Neural crest cell (in vitro differentiated cells): ENCODE results near the gene FGD3. TPM values are rescaled to one million over a fixed set of nuclear protein-coding genes. Genes with fewer than 3 reads are reported as not detected.

Experiments
- DNase-seq: peaks from one replicate; pipeline ENCODE4 v3.0.0; 2021; ENCODE audit warnings: low read depth, mixed read lengths, low spot score
- H3K27ac Mint-ChIP-seq: one replicate; pipeline ENCODE4 v1.8.0; 2021; ENCODE audit warnings: mild to moderate bottlenecking, mixed read lengths; ENCODE audit not compliant: unreplicated experiment
- H3K27me3 Mint-ChIP-seq: 2 replicates; pipeline ENCODE4 v1.8.0; 2021; ENCODE audit warnings: low read depth, mild to moderate bottlenecking, mixed read lengths
- H3K36me3 Mint-ChIP-seq: 2 replicates; pipeline ENCODE4 v1.8.0; 2021; ENCODE audit warnings: low read depth, mild to moderate bottlenecking, mixed read lengths
- H3K4me1 Mint-ChIP-seq: 2 replicates; pipeline ENCODE4 v1.8.0; 2021; ENCODE audit warnings: mixed read lengths
- H3K4me3 Mint-ChIP-seq: one replicate; pipeline ENCODE4 v1.8.0; 2021; ENCODE audit warnings: mild to moderate bottlenecking, mixed read lengths
- H3K9me3 Mint-ChIP-seq: 2 replicates; pipeline ENCODE4 v1.8.0; 2021; ENCODE audit warnings: mixed read lengths
- CTCF ChIP-seq: fragments of 200-600 bp; sonication (generic); conservative IDR thresholded peaks from 2 replicates; pipeline ENCODE4 v1.5.0; 2021; ENCODE audit warnings: antibody characterized with exemption, mild to moderate bottlenecking
- total RNA-seq: library from RNA; stranded (reverse); gene quantifications from 2 replicates; pipeline ENCODE4 v1.2.1, GENCODE V29; 2021

FGD3 gene
- total RNA-seq, 1 donor from 2014 or later = 4.1 TPM

GRCh38 chr9:93030642-93031628, 83.6 kb downstream of the FGD3 start:
- no peak overlapping the region for H3K27ac Mint-ChIP-seq
- peaks cover 5% of the 10 kb centered on the region for H3K27me3 Mint-ChIP-seq
- TF ChIP-seq CTCF = no peak
- H3K9me3 Mint-ChIP-seq = peaks cover 3% of the 10 kb centered on the region
- no peaks in the 10 kb centered on the region for H3K4me1 Mint-ChIP-seq
- DNase-seq = no peak
- H3K36me3 Mint-ChIP-seq = peaks cover 3% of the 10 kb centered on the region
- H3K4me3 Mint-ChIP-seq = no peak overlapping the region

- no peak for DNase-seq
- H3K9me3 Mint-ChIP-seq = peaks cover 3% of the 10 kb centered on the region
- H3K27ac Mint-ChIP-seq = no peak overlapping the region
- peaks cover 3% of the 10 kb centered on the region for H3K36me3 Mint-ChIP-seq
- no peak for TF ChIP-seq CTCF
- H3K27me3 Mint-ChIP-seq = peaks cover 5% of the 10 kb centered on the region
- H3K4me3 Mint-ChIP-seq = no peak overlapping the region
- H3K4me1 Mint-ChIP-seq = no peaks in the 10 kb centered on the region
Observed at GRCh38 chr9:93031629-93032430, 84.5 kb downstream of the FGD3 start.

DNA sequence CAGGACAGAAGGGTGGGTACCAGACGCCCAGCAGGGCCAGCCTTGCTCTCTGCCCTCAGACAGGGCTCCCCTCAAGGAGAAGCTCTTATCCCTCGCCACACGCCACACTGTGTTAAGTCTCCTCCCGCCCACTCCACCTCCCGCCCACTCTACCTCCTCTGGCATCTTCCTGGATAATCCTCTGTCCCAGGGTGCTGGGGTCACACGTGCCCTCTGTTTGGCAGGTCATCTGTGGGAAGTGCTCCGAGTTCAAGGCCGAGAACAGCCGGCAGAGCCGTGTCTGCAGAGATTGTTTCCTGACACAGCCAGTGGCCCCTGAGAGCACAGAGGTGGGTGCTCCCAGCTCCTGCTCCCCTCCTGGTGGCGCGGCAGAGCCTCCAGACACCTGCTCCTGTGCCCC, 85.2 kb downstream of the FGD3 start:
- H3K4me3 Mint-ChIP-seq = no peak overlapping the region

GRCh38 chr9:93033531-93033930, 86.2 kb downstream of the FGD3 start:
- no peak for TF ChIP-seq CTCF
- H3K9me3 Mint-ChIP-seq = peaks cover 3% of the 10 kb centered on the region
- no peak for DNase-seq
- H3K27ac Mint-ChIP-seq = no peak overlapping the region
- H3K36me3 Mint-ChIP-seq = peaks cover 3% of the 10 kb centered on the region
- H3K27me3 Mint-ChIP-seq = peaks cover 5% of the 10 kb centered on the region
- H3K4me1 Mint-ChIP-seq = no peaks in the 10 kb centered on the region
- no peak overlapping the region for H3K4me3 Mint-ChIP-seq

More for the DNA sequence above, 85.2 kb downstream of the FGD3 start:
- H3K36me3 Mint-ChIP-seq = peaks cover 3% of the 10 kb centered on the region
- TF ChIP-seq CTCF = no peak
- H3K27ac Mint-ChIP-seq = no peak overlapping the region
- DNase-seq = no peak
- no peaks in the 10 kb centered on the region for H3K4me1 Mint-ChIP-seq
- peaks cover 5% of the 10 kb centered on the region for H3K27me3 Mint-ChIP-seq
- peaks cover 3% of the 10 kb centered on the region for H3K9me3 Mint-ChIP-seq

DNA sequence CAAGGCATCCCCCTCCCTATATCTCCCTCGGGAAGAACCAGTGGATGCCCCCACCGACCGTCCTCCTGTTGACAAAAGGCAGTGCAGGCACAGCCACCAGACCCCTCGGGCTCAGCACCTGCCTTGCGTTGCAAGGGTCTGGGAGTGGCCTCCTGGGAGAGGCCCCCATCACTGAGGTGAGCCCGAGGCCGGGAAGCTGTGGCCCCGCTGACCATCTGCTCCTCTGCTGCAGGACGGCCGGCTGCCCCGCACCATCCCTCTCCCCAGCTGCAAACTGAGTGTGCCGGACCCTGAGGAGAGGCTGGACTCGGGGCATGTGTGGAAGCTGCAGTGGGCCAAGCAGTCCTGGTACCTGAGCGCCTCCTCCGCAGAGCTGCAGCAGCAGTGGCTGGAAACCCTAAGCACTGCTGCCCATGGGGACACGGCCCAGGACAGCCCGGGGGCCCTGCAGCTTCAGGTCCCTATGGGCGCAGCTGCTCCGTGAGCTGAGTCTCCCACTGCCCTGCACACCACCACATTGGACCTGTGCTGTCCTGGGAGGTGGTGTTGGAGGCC, 87.9 kb downstream of the FGD3 start:
- Mint-ChIP-seq H3K9me3 (peaks cover 3% of the 10 kb centered on the region), H3K27me3 (peaks cover 5% of the 10 kb centered on the region), H3K4me3 (no peak overlapping the region), H3K4me1 (no peaks in the 10 kb centered on the region), H3K36me3 (peaks cover 3% of the 10 kb centered on the region), H3K27ac (no peak overlapping the region)
- TF ChIP-seq CTCF = no peak
- no peak for DNase-seq
